Measurements from ENCODE around the gene POLR2J. TPM values are rescaled to one million over a fixed set of nuclear protein-coding genes. Genes with fewer than 3 reads are reported as not detected.

Gene POLR2J
- total RNA-seq, 3 donors from 2014 or later (not counting 1 experiment from before 2014, with no cell fraction given) = 35.3 to 44.5 (median 44.5) TPM

- Mint-ChIP-seq H3K27ac (peak overlapping the region; percentile 99 to 100), H3K4me1 (peaks cover 47 to 61% of the 10 kb centered on the region in 2 donors), H3K4me3 (peak overlapping the region; percentile 91), H3K27me3 (ENCODE audit: low read depth in 2 of 2) (no peaks in the 10 kb centered on the region), H3K9me3 (no peaks in the 10 kb centered on the region), H3K36me3 (no peaks in the 10 kb centered on the region)
- peak overlapping the region; percentile 6 for H3K4me3 ChIP-seq (ENCODE audit: low read length)
- H3K27me3 ChIP-seq (ENCODE audit: control insufficient read depth, insufficient read depth, low read length) = no peaks in the 10 kb centered on the region
- intact Hi-C loops (cut with micrococcal nuclease) = loop anchor here (1.0 kb wide), 1 partner anchor 10 kb away; no protein-coding TSS in a partner anchor
- no peaks in the 10 kb centered on the region for H3K9me3 ChIP-seq (ENCODE audit: control insufficient read depth, insufficient read depth, low read length)
- peaks cover 82% of the 10 kb centered on the region for H3K4me1 ChIP-seq (ENCODE audit: control insufficient read depth, insufficient read depth, low read length)
- H3K27ac ChIP-seq (ENCODE audit: low read length) = peak overlapping the region; percentile 90
- peaks cover 7% of the 10 kb centered on the region for H3K36me3 ChIP-seq (ENCODE audit: control insufficient read depth, insufficient read depth, low read length)
- peak; percentile 85 to 94 (median 91) for ATAC-seq
- no peak for TF ChIP-seq CTCF (IDR thresholded peaks at IDR 0.05)
- DNase-seq = peak; percentile 84 to 95
- WGBS (ENCODE audit: insufficient coverage) = 29% methylated on average over 25 of the region's 25 CpGs
Observed at GRCh38 chr7:102425639-102426267, 53.0 kb downstream of the POLR2J start.

- peak overlapping the region; percentile 90 for H3K27ac ChIP-seq (ENCODE audit: low read length)
- H3K9me3 Mint-ChIP-seq = no peaks in the 10 kb centered on the region
- H3K27me3 ChIP-seq (ENCODE audit: control insufficient read depth, insufficient read depth, low read length) = no peaks in the 10 kb centered on the region
- no peak for ATAC-seq
- peaks cover 52 to 64% of the 10 kb centered on the region in 2 donors for H3K4me1 Mint-ChIP-seq
- TF ChIP-seq CTCF (IDR thresholded peaks at IDR 0.05) = no peak
- H3K4me3 Mint-ChIP-seq = peak overlapping the region; percentile 67
- H3K27ac Mint-ChIP-seq = peak overlapping the region; percentile 99 to 100
- no peaks in the 10 kb centered on the region for H3K27me3 Mint-ChIP-seq (ENCODE audit: low read depth in 2 of 2)
- DNase-seq = no peak
- 76% methylated on average over 13 of the region's 13 CpGs for WGBS (ENCODE audit: insufficient coverage)
- no peaks in the 10 kb centered on the region for H3K9me3 ChIP-seq (ENCODE audit: control insufficient read depth, insufficient read depth, low read length)
- H3K4me1 ChIP-seq (ENCODE audit: control insufficient read depth, insufficient read depth, low read length) = peaks cover 84% of the 10 kb centered on the region
- no peak overlapping the region for H3K4me3 ChIP-seq (ENCODE audit: low read length)
- H3K36me3 Mint-ChIP-seq = no peaks in the 10 kb centered on the region
- intact Hi-C loops (cut with micrococcal nuclease) = no loop called here
- H3K36me3 ChIP-seq (ENCODE audit: control insufficient read depth, insufficient read depth, low read length) = peaks cover 7% of the 10 kb centered on the region
Observed at GRCh38 chr7:102424787-102425218, 53.9 kb downstream of the POLR2J start.

DNA sequence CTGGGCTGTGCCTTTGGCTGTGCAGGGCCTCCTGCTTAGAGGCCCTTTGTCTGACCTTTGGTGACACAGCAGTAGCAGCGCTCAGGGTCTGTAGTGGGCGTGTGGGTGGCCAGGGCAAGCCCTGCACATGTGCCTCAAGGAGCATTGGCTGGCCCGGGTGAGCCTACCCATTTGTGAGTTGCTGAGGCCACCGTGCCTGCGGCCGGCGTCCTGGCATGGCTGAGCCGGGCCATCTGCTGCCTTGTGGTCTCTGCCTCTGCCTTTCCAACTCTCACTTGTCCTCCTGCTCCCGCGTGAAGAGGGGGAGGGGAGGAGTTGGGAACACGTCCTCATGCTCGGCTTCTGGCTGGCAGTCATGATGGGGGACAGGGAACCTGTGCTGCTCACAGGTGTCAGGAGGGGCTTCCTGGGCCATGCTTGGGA, 54.6 kb downstream of the POLR2J start:
- no peak overlapping the region for H3K4me3 ChIP-seq (ENCODE audit: low read length)
- H3K36me3 ChIP-seq (ENCODE audit: control insufficient read depth, insufficient read depth, low read length) = peaks cover 7% of the 10 kb centered on the region
- peaks cover 80% of the 10 kb centered on the region for H3K4me1 ChIP-seq (ENCODE audit: control insufficient read depth, insufficient read depth, low read length)
- H3K27me3 ChIP-seq (ENCODE audit: control insufficient read depth, insufficient read depth, low read length) = no peaks in the 10 kb centered on the region
- Mint-ChIP-seq H3K27me3 (ENCODE audit: low read depth in 2 of 2) (no peaks in the 10 kb centered on the region), H3K9me3 (no peaks in the 10 kb centered on the region), H3K4me1 (peaks cover 46 to 62% of the 10 kb centered on the region in 2 donors), H3K27ac (peak overlapping the region; percentile 99 to 100), H3K36me3 (no peaks in the 10 kb centered on the region), H3K4me3 (peak overlapping the region; percentile 67)
- ATAC-seq (no peak), DNase-seq (no peak)
- WGBS (ENCODE audit: insufficient coverage) = 89% methylated on average over 12 of the region's 12 CpGs
- no peak for TF ChIP-seq CTCF (IDR thresholded peaks at IDR 0.05)
- no peaks in the 10 kb centered on the region for H3K9me3 ChIP-seq (ENCODE audit: control insufficient read depth, insufficient read depth, low read length)
- intact Hi-C loops (cut with micrococcal nuclease) = no loop called here
- H3K27ac ChIP-seq (ENCODE audit: low read length) = peak overlapping the region; percentile 90

Other genes starting within 250 kb of the POLR2J start
- 1 to 10 TPM; 1.6 to 2.9 (median 2.0) TPM for gene SH2B2, start 192.1 kb downstream of the POLR2J start, total RNA-seq
- gene SPDYE6, start 122.5 kb downstream of the POLR2J start, total RNA-seq = not detected
- gene PRKRIP1, start 82.6 kb downstream of the POLR2J start, total RNA-seq = 10 to 100 TPM; 38.2 to 44.2 (median 39.5) TPM
- gene ORAI2, start 45.3 kb downstream of the POLR2J start, total RNA-seq = 10 to 100 TPM; 39.1 to 55.0 (median 41.3) TPM
- 1 to 10 TPM; 4.1 to 9.2 (median 9.1) TPM for gene ALKBH4, start 14.1 kb downstream of the POLR2J start, total RNA-seq
- 10 to 100 TPM; 20.0 to 24.1 (median 20.4) TPM for gene LRWD1, start 13.9 kb downstream of the POLR2J start, total RNA-seq
- gene RASA4B, start 38.9 kb upstream of the POLR2J start, total RNA-seq = 10 to 100 TPM in 2 of 3 donors, 1 to 10 TPM in 1; 2.4 to 14.3 (median 12.3) TPM
- gene UPK3BL2, start 64.8 kb upstream of the POLR2J start, total RNA-seq = 100 to 1,000 TPM in 1 of 3 donors, 10 to 100 TPM in 2; 56.5 to 100 (median 68.5) TPM
- gene SPDYE2, start 72.3 kb upstream of the POLR2J start, total RNA-seq = under 1 TPM in 2 of 3 donors, not detected in 1; 0.25 to 0.61 TPM
- 100 to 1,000 TPM; 120 to 150 (median 131) TPM for gene POLR2J3, start 93.7 kb upstream of the POLR2J start, total RNA-seq
- gene RASA4, start 137.8 kb upstream of the POLR2J start, total RNA-seq = 10 to 100 TPM; 27.0 to 35.6 (median 28.5) TPM
- 10 to 100 TPM; 73.3 to 83.5 (median 78.0) TPM for gene UPK3BL1, start 163.9 kb upstream of the POLR2J start, total RNA-seq
- gene SPDYE2B, start 171.4 kb upstream of the POLR2J start, total RNA-seq = not detected
- 10 to 100 TPM; 38.9 to 63.8 (median 49.4) TPM for gene POLR2J2, start 192.7 kb upstream of the POLR2J start, total RNA-seq

All from natural killer cell (primary cell).